ENCODE data around the gene ARID3C.

ARID3C gene

DNA sequence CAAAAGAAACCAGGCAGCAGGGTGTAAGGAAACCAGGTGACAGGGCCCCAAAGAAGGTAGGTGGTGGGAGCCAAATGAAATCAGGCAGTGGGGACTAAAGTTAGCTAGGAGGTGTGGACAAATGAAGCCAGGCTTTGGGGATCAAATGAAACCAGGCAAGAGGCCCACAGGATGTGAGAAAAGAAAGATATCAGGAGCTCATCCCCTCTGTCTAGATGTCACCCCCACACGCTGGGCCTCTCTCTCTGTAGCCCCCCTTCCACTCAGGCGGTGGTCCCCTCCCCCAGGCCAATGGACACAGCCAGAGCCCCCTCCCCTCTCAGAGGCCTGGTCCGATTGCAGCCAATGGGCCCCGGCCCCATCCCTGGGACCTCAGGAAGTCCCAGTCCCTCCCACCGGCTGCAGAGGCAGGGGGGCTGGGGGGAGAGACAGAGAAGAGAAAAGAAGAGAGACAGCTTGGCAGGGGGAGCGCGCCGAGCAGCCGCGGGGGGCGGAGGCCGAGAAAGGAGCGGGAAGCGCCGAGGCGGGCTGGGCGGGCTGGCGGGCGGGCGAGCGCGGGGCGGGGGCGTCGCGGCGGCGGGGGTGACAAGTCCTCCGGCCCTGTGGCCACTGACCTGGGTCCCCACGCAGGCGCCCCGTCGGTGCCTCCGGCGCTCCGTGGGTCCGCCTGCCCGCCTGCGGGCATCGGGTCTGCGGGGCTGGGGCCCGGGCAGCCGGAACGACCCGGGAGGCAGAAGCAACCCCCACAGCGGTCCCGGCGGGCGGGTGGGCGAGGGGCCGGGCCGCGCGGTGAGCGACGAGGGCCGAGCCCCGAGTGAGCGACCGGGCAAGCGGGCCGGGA, 51.2 kb downstream of the ARID3C start:
- TF ChIP-seq ZFX (IDR thresholded peaks at IDR 0.05; ENCODE audit: borderline replicate concordance): no peak
- TF ChIP-seq, protein P1, sequence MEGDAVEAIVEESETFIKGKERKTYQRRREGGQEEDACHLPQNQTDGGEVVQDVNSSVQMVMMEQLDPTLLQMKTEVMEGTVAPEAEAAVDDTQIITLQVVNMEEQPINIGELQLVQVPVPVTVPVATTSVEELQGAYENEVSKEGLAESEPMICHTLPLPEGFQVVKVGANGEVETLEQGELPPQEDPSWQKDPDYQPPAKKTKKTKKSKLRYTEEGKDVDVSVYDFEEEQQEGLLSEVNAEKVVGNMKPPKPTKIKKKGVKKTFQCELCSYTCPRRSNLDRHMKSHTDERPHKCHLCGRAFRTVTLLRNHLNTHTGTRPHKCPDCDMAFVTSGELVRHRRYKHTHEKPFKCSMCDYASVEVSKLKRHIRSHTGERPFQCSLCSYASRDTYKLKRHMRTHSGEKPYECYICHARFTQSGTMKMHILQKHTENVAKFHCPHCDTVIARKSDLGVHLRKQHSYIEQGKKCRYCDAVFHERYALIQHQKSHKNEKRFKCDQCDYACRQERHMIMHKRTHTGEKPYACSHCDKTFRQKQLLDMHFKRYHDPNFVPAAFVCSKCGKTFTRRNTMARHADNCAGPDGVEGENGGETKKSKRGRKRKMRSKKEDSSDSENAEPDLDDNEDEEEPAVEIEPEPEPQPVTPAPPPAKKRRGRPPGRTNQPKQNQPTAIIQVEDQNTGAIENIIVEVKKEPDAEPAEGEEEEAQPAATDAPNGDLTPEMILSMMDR (IDR thresholded peaks at IDR 0.05): no peak
- no peak overlapping the region for H3K27ac ChIP-seq

DNA sequence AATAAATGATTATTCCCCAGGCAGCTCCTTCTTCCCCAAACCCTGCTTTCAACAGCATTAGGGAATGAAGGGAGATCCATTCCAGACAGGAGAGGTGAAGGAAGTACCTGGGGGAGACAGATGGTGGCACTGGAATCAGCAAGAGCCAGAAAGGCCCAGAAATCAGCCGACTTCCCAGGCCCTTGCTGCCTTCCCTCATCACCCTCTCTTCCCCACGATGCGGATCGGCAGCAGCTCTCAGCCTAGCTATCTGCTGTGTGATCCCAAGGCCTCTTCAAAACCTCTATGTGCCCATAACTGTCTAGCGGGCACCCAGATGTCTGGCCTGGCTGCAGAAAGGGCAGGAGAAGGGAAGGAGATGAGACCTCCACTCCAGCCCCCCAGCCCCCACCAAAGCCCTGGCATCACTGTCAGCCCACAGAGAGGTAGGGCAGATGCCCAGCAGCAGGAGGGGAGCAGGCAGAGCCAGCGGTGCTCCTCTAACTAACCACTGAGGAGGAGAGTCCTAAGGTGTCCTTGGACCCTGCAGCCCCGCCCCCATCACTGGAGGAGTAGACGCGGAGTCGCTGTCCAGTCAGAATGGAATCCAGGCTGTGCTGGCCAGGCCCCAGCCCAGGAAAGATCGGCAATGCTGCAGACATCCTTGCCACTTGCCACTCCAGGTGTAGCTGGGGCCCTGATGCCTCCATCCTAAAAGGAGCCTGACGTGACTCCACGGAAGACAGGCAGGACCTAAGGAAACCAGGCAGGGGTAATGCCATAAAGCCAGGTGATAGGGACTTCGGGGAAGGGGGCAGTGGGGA, 52.1 kb downstream of the ARID3C start:
- H3K27ac ChIP-seq: peak overlapping the region; percentile 10; the same call in 1 of the 2 replicates
- TF ChIP-seq, protein P1 (IDR thresholded peaks at IDR 0.05): no peak
- no peak for TF ChIP-seq ZFX (IDR thresholded peaks at IDR 0.05; ENCODE audit: borderline replicate concordance)

DNA sequence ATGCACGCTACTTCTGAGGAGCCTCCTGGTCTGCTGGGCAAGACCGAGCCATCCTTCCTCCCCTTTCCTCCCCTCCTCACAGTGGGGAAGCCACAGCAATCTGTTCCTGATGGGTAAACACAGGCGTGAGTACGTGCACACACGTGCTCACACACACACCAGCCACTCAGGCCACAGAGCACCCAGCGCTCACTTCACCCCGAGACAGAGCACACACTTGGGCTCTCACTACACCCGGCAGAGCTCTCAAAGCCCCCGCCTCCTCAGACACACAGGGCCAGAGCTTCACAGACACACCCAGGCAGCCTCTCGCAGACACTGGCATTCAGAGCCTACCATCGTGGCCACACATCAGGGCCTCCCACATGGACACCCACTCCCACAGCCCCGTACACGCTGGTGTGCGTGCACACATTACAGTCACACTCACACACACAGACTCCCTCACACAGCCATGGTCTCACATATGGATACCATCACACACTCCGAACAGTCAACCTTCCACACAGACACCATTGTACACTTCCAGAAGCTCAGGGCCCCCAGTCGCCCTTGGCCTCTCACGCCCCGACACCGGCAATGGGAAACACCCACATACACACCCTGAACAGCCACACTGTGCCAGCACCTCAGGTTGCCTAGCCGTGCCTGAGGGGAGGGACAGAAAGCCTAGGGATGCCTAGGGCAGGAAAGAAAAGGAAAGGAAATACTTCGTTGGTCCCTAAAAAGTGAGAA, 52.8 kb downstream of the ARID3C start:
- peak overlapping the region; percentile 10; the same call in 1 of the 2 replicates for H3K27ac ChIP-seq

DNA sequence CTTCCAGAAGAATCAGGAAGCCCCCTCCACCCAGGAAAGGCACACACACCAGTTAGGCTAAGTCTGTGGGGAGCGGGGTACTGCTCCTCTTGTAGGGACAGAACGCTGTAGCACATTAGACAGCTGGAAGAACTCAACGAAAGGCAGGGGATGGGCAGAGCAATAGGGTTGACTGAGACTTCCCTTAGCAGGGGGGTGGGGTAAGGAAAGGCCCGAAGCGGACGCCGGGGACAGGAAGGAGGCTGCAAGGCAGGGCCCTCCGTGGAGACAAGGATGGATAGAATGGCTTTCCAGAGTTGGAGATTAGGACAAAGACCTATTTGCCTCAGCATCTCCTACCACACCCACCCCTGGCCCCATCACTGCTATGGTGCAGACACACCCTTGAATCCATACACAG, 53.6 kb downstream of the ARID3C start:
- H3K27ac ChIP-seq: no peak overlapping the region
- TF ChIP-seq, protein P1 (IDR thresholded peaks at IDR 0.05): no peak
- TF ChIP-seq ZFX (IDR thresholded peaks at IDR 0.05; ENCODE audit: borderline replicate concordance): no peak

More for the DNA sequence above, 52.8 kb downstream of the ARID3C start:
- no peak for TF ChIP-seq ZFX (IDR thresholded peaks at IDR 0.05; ENCODE audit: borderline replicate concordance)
- TF ChIP-seq, protein P1 (IDR thresholded peaks at IDR 0.05): no peak

DNA sequence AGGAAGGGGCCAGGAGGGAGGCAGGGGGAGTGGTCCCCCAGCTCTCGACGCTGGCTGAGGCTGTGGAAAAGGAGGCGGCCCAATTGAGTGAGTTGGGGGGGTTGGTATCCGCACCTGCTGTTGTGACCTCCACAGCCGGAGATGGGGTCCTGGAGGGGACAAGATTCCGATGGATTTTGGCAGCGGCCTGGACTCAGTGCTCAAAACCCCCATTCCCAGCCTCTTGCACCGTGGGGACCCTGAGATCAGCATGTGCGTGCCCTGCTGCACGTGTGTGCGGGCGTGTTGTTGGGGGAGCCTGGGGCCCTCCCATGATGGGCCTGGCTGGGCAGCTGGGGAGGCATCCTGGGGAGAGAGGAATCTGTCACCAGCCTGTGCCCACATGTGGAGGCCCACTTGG, 54.3 kb downstream of the ARID3C start:
- TF ChIP-seq ZFX (IDR thresholded peaks at IDR 0.05; ENCODE audit: borderline replicate concordance): no peak
- TF ChIP-seq, protein P1 (IDR thresholded peaks at IDR 0.05): no peak

DNA sequence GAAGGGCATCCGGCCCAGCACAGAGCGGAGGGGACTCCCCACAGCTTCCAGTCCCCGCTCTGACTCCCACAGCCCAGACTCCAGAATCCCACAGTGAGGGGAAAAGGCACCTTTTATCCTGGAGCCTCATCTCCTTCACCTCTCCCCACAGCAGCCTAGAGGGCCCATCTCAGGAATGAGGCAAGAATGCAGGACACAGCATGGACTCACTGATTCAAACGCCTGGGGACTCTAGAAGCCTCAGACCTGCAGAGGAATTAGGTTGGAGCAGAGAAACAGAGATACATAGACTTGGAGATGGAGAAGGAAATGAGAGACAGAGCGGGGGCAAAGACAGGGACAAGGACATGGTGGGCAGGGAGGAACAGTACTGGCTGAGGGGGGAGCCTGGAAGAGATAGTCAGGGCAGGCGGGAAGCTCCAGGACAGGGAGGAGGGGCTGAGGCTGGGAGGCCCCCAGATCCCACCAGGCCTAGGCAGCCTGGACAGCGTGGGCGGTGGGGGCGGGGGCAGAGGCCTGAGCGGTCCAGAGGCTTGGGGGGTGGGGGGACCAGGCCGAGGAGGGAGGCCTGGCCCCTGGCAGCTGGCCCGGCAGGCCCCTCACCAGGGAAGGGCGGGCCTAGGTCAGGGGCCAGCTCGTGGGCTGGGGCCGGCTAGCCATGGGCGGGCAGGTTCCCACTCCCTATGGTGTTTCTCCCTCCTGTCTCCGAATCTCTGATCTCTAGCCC, 55.1 kb downstream of the ARID3C start:
- TF ChIP-seq, protein P1 (IDR thresholded peaks at IDR 0.05): no peak
- TF ChIP-seq ZFX (IDR thresholded peaks at IDR 0.05; ENCODE audit: borderline replicate concordance): no peak
- H3K27ac ChIP-seq: no peak overlapping the region

More for the DNA sequence above, 54.3 kb downstream of the ARID3C start:
- H3K27ac ChIP-seq: no peak overlapping the region

All from 22Rv1 (cell line).